Keratinocyte (primary cell): ENCODE data around the gene EFTUD2. TPM values are rescaled to one million over a fixed set of nuclear protein-coding genes. Genes with fewer than 3 reads are reported as not detected.

Experiments used
- DNase-seq: peaks from one replicate; pipeline ENCODE4 v3.0.0-alpha.2; 2011; ENCODE audit warnings: low read depth, missing footprints, low spot score
- FAIRE-seq: peaks from 2 replicates; lab custom pipeline; 2011; peaks lifted over from hg19 to GRCh38; lab: Jason Lieb, UNC
- H2AFZ ChIP-seq: 2 replicates; pipeline ENCODE4 v1.6.0; 2012; ENCODE audit warnings: low read length, control low read depth, inconsistent platforms; ENCODE audit not compliant: control insufficient read depth
- H3K27ac ChIP-seq: 2 replicates; pipeline ENCODE4 v1.5.1; 2011; ENCODE audit warnings: low read length; ENCODE audit not compliant: control insufficient read depth, insufficient read depth
- H3K27me3 ChIP-seq: 3 replicates; pipeline ENCODE4 v1.6.0; 2011; ENCODE audit warnings: low read length; ENCODE audit not compliant: control insufficient read depth, insufficient read depth; ENCODE audit errors: extremely low read depth
- H3K36me3 ChIP-seq, 2 experiments: 2 replicates in 1 of 2; 3 replicates in 1 of 2; pipeline ENCODE4 v1.5.1; 2011; ENCODE audit warnings: low read length in 2 of 2, mild to moderate bottlenecking in 1 of 2; ENCODE audit not compliant: control insufficient read depth in 2 of 2, insufficient read depth in 2 of 2; ENCODE audit errors: extremely low read depth in 1 of 2
- H3K4me1 ChIP-seq: 3 replicates; pipeline ENCODE4 v1.5.1; 2011; ENCODE audit warnings: low read length; ENCODE audit not compliant: control insufficient read depth, insufficient read depth; ENCODE audit errors: extremely low read depth
- H3K4me2 ChIP-seq: 3 replicates; pipeline ENCODE4 v1.6.0; 2011; ENCODE audit warnings: low read depth, low read length; ENCODE audit not compliant: control insufficient read depth, insufficient read depth; ENCODE audit errors: extremely low read depth
- H3K4me3 ChIP-seq, 3 experiments: fragments of 200-600 bp in 1 of 3; sonication (generic) in 1 of 3; 2 replicates in 2 of 3; 3 replicates in 1 of 3; pipeline ENCODE4 v1.5.1; 2011 to 2016; ENCODE audit warnings: low read length in 3 of 3, mild to moderate bottlenecking in 3 of 3, control low read depth in 2 of 3, inconsistent platforms in 1 of 3, low read depth in 1 of 3, mixed read lengths in 1 of 3, mixed run types in 1 of 3, moderate library complexity in 1 of 3; ENCODE audit not compliant: control insufficient read depth in 2 of 3, insufficient read depth in 2 of 3; ENCODE audit errors: extremely low read depth in 1 of 3
- H3K79me2 ChIP-seq: 2 replicates; pipeline ENCODE4 v1.6.0; 2012; ENCODE audit warnings: low read length; ENCODE audit not compliant: control insufficient read depth, insufficient read depth
- H3K9ac ChIP-seq: 3 replicates; pipeline ENCODE4 v1.6.0; 2011; ENCODE audit warnings: low read length; ENCODE audit not compliant: control insufficient read depth, insufficient read depth; ENCODE audit errors: extremely low read depth
- H3K9me1 ChIP-seq: 3 replicates; pipeline ENCODE4 v1.6.0; 2011; ENCODE audit warnings: low read length; ENCODE audit not compliant: control insufficient read depth, insufficient read depth; ENCODE audit errors: extremely low read depth
- H3K9me3 ChIP-seq: 2 replicates; pipeline ENCODE4 v1.5.1; 2012; ENCODE audit warnings: low read depth, low read length; ENCODE audit not compliant: control insufficient read depth
- H4K20me1 ChIP-seq: 3 replicates; pipeline ENCODE4 v1.6.0; 2011; ENCODE audit warnings: low read length; ENCODE audit not compliant: control insufficient read depth, insufficient read depth; ENCODE audit errors: extremely low read depth
- EZH2 ChIP-seq: IDR thresholded peaks from one replicate; pipeline ENCODE4 v1.6.1; 2012; ENCODE audit warnings: inconsistent platforms, mild to moderate bottlenecking, low read length, moderate library complexity
- dilution Hi-C: fragments of 300-500 bp; cut with MboI; formaldehyde crosslinking; loops from one replicate; pipeline ENCODE4 v1.7.0; 2020; ENCODE audit warnings: low sequenced_read_pairs; ENCODE audit not compliant: extremely low pct_ligation_motif_present
- polyA plus RNA-seq, 5 experiments: library from polyadenylated mRNA; depleted of rRNA in 3 of 5; stranded (reverse) in 3 of 5; stranded (forward) in 1 of 5; unstranded in 1 of 5; fragments of >200 nt; gene quantifications; 1 replicate in 1 of 5; 2 replicates in 3 of 5; 3 replicates in 1 of 5; pipeline versions ENCODE4 v1.2.1 to v1.2.3, GENCODE V29; 2011 to 2012; ENCODE audit warnings: missing spikeins in 2 of 5, low read depth in 1 of 5, low replicate concordance in 1 of 5
- TF ChIP-seq, protein P1 (sequence below), 3 experiments: IDR thresholded peaks in 1 of 3; conservative IDR thresholded peaks in 1 of 3; optimal IDR thresholded peaks in 1 of 3; 2 replicates in 2 of 3; 3 replicates in 1 of 3; pipeline versions ENCODE3 to v1.5.1; 2011; ENCODE audit warnings: low read length in 3 of 3, mild to moderate bottlenecking in 3 of 3, moderate library complexity in 2 of 3, control low read depth in 1 of 3, inconsistent platforms in 1 of 3; ENCODE audit not compliant: insufficient read depth in 2 of 3; ENCODE audit errors: extremely low read depth in 1 of 3

Gene EFTUD2
- polyA plus RNA-seq, 1 donor (not counting 4 experiments of a cell fraction or from before 2014, with no cell fraction given) = 160 TPM

DNA sequence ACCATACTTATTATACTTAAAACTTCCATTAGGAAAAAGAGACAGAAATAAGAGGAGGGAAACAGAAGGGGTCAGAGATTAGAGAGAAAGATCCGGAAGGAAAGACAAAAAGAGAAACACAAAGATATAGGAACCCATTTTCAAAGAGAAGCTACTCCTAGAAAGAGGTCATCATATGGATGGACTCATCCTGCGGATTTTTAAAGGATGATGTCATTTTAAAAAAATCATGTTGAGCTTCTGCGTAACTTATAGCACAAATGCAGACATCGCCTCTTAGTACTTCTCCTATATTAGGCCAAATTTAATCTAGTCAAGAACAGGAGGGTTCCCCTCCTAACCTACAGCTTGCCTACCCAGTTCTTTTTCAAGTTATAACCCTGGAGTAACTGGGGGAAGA is 18.1 kb downstream of the EFTUD2 start:
- Histone ChIP-seq H3K27ac (no peak overlapping the region), H2AFZ (no peak overlapping the region), H3K36me3 (peaks cover 33 to 35% of the 10 kb centered on the region in 2 experiments), H3K9me3 (no peaks in the 10 kb centered on the region), H3K27me3 (no peaks in the 10 kb centered on the region), H3K4me2 (no peak overlapping the region), H4K20me1 (no peaks in the 10 kb centered on the region), H3K4me3 (no peak overlapping the region), H3K79me2 (no peaks in the 10 kb centered on the region), H3K9me1 (no peaks in the 10 kb centered on the region), H3K9ac (no peak overlapping the region), H3K4me1 (no peaks in the 10 kb centered on the region)
- no peak for DNase-seq
- TF ChIP-seq, protein P1, sequence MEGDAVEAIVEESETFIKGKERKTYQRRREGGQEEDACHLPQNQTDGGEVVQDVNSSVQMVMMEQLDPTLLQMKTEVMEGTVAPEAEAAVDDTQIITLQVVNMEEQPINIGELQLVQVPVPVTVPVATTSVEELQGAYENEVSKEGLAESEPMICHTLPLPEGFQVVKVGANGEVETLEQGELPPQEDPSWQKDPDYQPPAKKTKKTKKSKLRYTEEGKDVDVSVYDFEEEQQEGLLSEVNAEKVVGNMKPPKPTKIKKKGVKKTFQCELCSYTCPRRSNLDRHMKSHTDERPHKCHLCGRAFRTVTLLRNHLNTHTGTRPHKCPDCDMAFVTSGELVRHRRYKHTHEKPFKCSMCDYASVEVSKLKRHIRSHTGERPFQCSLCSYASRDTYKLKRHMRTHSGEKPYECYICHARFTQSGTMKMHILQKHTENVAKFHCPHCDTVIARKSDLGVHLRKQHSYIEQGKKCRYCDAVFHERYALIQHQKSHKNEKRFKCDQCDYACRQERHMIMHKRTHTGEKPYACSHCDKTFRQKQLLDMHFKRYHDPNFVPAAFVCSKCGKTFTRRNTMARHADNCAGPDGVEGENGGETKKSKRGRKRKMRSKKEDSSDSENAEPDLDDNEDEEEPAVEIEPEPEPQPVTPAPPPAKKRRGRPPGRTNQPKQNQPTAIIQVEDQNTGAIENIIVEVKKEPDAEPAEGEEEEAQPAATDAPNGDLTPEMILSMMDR (optimal IDR thresholded peaks at IDR 0.05 in 1 of 3, IDR thresholded peaks at IDR 0.05 in 1 of 3, conservative IDR thresholded peaks at IDR 0.05 in 1 of 3; ENCODE audit: extremely low read depth in 1 of 3, insufficient read depth in 2 of 3, low read length in 3 of 3) = no peak
- no peak for TF ChIP-seq EZH2
- dilution Hi-C loops = no loop called here
- FAIRE-seq = no peak

DNA sequence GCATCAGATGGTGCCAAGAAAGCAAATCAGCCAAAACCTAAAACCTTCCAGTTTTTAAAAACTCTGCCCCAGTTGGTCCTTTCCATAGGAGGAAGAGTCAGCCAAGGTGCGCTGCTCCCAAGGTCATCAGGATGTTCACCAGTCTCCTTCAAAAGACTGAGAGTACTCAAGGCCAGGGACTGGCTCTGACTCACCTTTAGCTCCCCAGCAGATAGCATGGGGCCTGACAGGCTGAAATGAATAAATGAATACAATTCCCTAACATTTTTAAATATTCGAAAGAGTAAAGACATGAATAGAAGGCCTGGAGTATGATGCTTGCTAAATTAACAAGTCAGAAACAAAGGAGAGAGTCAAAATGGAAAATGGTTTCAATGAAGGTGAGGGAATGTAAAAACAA is 19.2 kb downstream of the EFTUD2 start:
- Histone ChIP-seq H3K36me3 (peaks cover 36 to 39% of the 10 kb centered on the region in 2 experiments), H3K4me2 (no peak overlapping the region), H4K20me1 (no peaks in the 10 kb centered on the region), H3K4me3 (no peak overlapping the region), H3K4me1 (no peaks in the 10 kb centered on the region), H3K9me3 (no peaks in the 10 kb centered on the region), H2AFZ (no peak overlapping the region), H3K9ac (no peak overlapping the region), H3K27me3 (no peaks in the 10 kb centered on the region), H3K27ac (no peak overlapping the region), H3K79me2 (no peaks in the 10 kb centered on the region), H3K9me1 (no peaks in the 10 kb centered on the region)
- TF ChIP-seq, protein P1 (optimal IDR thresholded peaks at IDR 0.05 in 1 of 3, IDR thresholded peaks at IDR 0.05 in 1 of 3, conservative IDR thresholded peaks at IDR 0.05 in 1 of 3; ENCODE audit: extremely low read depth in 1 of 3, insufficient read depth in 2 of 3, low read length in 3 of 3) = no peak
- no peak for TF ChIP-seq EZH2
- dilution Hi-C loops = no loop called here
- DNase-seq (no peak), FAIRE-seq (no peak)
